DOHH2 (cell line): ENCODE measurements around the gene SPSB4.

ENCODE experiments used
- H3F3A ChIP-seq: fragments of 200-600 bp; sonication (generic), shearing (Covaris generic); 2 replicates; pipeline ENCODE4 v1.6.0; 2016; ENCODE audit warnings: antibody characterized with exemption, mild to moderate bottlenecking; ENCODE audit not compliant: control insufficient read depth, insufficient read depth
- H3K27ac ChIP-seq: fragments of 200-600 bp; sonication (generic); 2 replicates; pipeline ENCODE4 v1.5.1; 2014; ENCODE audit warnings: low read depth, mild to moderate bottlenecking, low read length, moderate library complexity
- H3K27me3 ChIP-seq: fragments of 200-600 bp; sonication (generic); 2 replicates; pipeline ENCODE4 v1.6.1; 2014; ENCODE audit warnings: mild to moderate bottlenecking, low read length, mixed read lengths; ENCODE audit not compliant: control insufficient read depth
- H3K36me3 ChIP-seq: fragments of 200-600 bp; sonication (generic); 2 replicates; pipeline ENCODE4 v1.6.1; 2014; ENCODE audit warnings: mild to moderate bottlenecking, low read length, moderate library complexity, mixed read lengths; ENCODE audit not compliant: control insufficient read depth
- H3K4me1 ChIP-seq: fragments of 200-600 bp; sonication (generic); 2 replicates; pipeline ENCODE4 v1.6.1; 2014; ENCODE audit warnings: mild to moderate bottlenecking, low read length, mixed read lengths; ENCODE audit not compliant: control insufficient read depth
- H3K4me2 ChIP-seq: fragments of 200-600 bp; sonication (generic); 2 replicates; pipeline ENCODE4 v1.6.0; 2014; ENCODE audit warnings: mild to moderate bottlenecking, low read length, moderate library complexity
- H3K4me3 ChIP-seq: fragments of 200-600 bp; sonication (generic); 2 replicates; pipeline ENCODE4 v1.5.1; 2014; ENCODE audit warnings: mild to moderate bottlenecking, low read length, mixed read lengths
- H3K79me2 ChIP-seq: fragments of 200-600 bp; sonication (generic); 2 replicates; pipeline ENCODE4 v1.6.1; 2014; ENCODE audit warnings: mild to moderate bottlenecking, low read length, mixed read lengths; ENCODE audit not compliant: control insufficient read depth
- H3K9me2 ChIP-seq: fragments of 200-600 bp; sonication (generic); replicated peaks from 2 replicates; pipeline ENCODE4 v1.6.1; 2014; ENCODE audit warnings: mild to moderate bottlenecking, low read length, mixed read lengths; ENCODE audit not compliant: control insufficient read depth
- H3K9me3 ChIP-seq: fragments of 200-600 bp; sonication (generic); 2 replicates; pipeline ENCODE4 v1.6.1; 2014; ENCODE audit warnings: antibody characterized with exemption, low read length, mixed read lengths; ENCODE audit not compliant: control insufficient read depth, insufficient read depth
- H4K20me1 ChIP-seq: fragments of 200-600 bp; sonication (generic); 2 replicates; pipeline ENCODE4 v1.6.0; 2014; ENCODE audit warnings: low read depth, mild to moderate bottlenecking, antibody characterized with exemption, low read length, moderate library complexity; ENCODE audit not compliant: control insufficient read depth, insufficient read depth
- CTCF ChIP-seq: fragments of 200-600 bp; sonication (generic); IDR thresholded peaks from one replicate; pipeline ENCODE4 v1.5.1; 2014; ENCODE audit warnings: antibody characterized with exemption, mild to moderate bottlenecking, low read depth, low read length; ENCODE audit not compliant: poor library complexity, severe bottlenecking
- EZH2phosphoT487 ChIP-seq: fragments of 200-600 bp; sonication (generic); IDR thresholded peaks from 2 replicates; pipeline ENCODE4 v1.6.1; 2017; ENCODE audit warnings: borderline replicate concordance, mild to moderate bottlenecking, antibody characterized with exemption, low read length, moderate library complexity, mixed read lengths

SPSB4 gene

GRCh38 chr3:141077631-141078030 is 26.5 kb downstream of the SPSB4 start:
- Histone ChIP-seq H3K4me3 (no peak overlapping the region), H3K27ac (no peak overlapping the region), H3K36me3 (no peaks in the 10 kb centered on the region), H3K9me3 (no peaks in the 10 kb centered on the region), H3K9me2 (no peaks in the 10 kb centered on the region), H3K4me2 (no peak overlapping the region), H3K79me2 (no peaks in the 10 kb centered on the region), H3F3A (no peaks in the 10 kb centered on the region), H4K20me1 (no peaks in the 10 kb centered on the region), H3K4me1 (no peaks in the 10 kb centered on the region), H3K27me3 (peaks cover 18% of the 10 kb centered on the region)
- TF ChIP-seq EZH2phosphoT487 (no peak), CTCF (no peak)

DNA sequence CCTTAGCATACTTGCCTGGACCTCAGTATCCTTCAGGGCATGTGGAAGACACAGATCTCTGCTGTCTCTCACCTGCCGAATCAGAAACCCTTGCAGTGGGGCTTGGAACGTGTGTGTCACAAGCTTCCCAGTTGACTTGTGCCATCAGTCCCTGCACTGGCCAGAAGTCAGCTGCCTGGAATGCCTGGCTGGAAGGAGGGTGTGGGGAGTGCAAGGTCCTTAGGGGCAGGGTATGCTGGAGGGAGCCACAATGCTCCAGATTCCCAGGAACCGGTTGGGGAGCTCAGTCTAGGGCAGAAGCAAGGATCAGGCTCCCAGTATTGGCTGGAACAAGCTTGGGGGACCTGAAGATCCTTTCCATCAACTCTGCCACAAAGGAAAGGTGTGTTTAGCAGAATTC is 27.1 kb downstream of the SPSB4 start:
- H3K27ac ChIP-seq, result no peak overlapping the region
- H3K79me2 ChIP-seq, result no peaks in the 10 kb centered on the region
- no peaks in the 10 kb centered on the region for H3K9me2 ChIP-seq
- no peaks in the 10 kb centered on the region for H4K20me1 ChIP-seq
- peaks cover 18% of the 10 kb centered on the region for H3K27me3 ChIP-seq
- no peaks in the 10 kb centered on the region for H3K36me3 ChIP-seq
- H3K4me2 ChIP-seq, result no peak overlapping the region
- H3K4me3 ChIP-seq, result no peak overlapping the region
- no peaks in the 10 kb centered on the region for H3F3A ChIP-seq
- H3K9me3 ChIP-seq, result no peaks in the 10 kb centered on the region
- H3K4me1 ChIP-seq, result no peaks in the 10 kb centered on the region
- TF ChIP-seq EZH2phosphoT487 (no peak), CTCF (no peak)

DNA sequence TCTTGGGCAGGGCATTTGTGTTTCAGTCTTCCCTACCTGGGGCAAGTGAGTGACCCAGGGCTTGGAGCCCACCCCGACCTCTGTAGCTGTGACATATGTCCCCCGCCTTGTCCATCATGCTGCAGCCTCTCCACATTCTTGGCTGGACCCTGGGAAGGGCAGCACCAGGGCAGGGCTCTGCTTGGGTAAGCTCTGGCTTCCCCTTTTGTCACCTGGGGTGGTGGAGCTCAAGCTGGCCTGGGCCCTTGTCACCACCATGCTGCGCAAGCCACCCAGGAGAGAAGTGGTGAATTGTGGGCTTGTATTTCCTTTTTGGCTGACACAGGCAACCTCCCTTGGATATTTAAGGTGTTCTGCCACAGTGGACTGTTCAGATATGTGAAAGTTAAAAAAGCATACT is 29.3 kb downstream of the SPSB4 start:
- Histone ChIP-seq H3F3A (no peaks in the 10 kb centered on the region), H3K9me3 (no peaks in the 10 kb centered on the region), H3K27me3 (peaks cover 18% of the 10 kb centered on the region), H3K79me2 (no peaks in the 10 kb centered on the region), H4K20me1 (no peaks in the 10 kb centered on the region), H3K9me2 (no peaks in the 10 kb centered on the region), H3K4me1 (no peaks in the 10 kb centered on the region), H3K36me3 (no peaks in the 10 kb centered on the region), H3K4me3 (no peak overlapping the region), H3K27ac (no peak overlapping the region), H3K4me2 (no peak overlapping the region)
- TF ChIP-seq EZH2phosphoT487, result no peak
- TF ChIP-seq CTCF, result no peak
